ENCODE measurements around the gene GFOD1.

Gene GFOD1

GRCh38 chr6:13427801-13428582, 59.4 kb downstream of the GFOD1 start:
- DNase-seq (ENCODE audit: extremely low read depth in 1 of 2, low read depth in 1 of 2): peak; percentile 74 to 82

GRCh38 chr6:13427316-13427715, 60.1 kb downstream of the GFOD1 start:
- DNase-seq (ENCODE audit: extremely low read depth in 1 of 2, low read depth in 1 of 2): no peak

- DNase-seq (ENCODE audit: extremely low read depth in 1 of 2, low read depth in 1 of 2): peak; percentile 26 to 56
Measured at GRCh38 chr6:13425943-13426931, 61.2 kb downstream of the GFOD1 start.

GRCh38 chr6:13425270-13425873, 62.0 kb downstream of the GFOD1 start:
- DNase-seq (ENCODE audit: extremely low read depth in 1 of 2, low read depth in 1 of 2): no peak

GRCh38 chr6:13423252-13423651, 64.1 kb downstream of the GFOD1 start:
- DNase-seq (ENCODE audit: extremely low read depth in 1 of 2, low read depth in 1 of 2): no peak

GRCh38 chr6:13422681-13423221, 64.6 kb downstream of the GFOD1 start:
- DNase-seq (ENCODE audit: extremely low read depth in 1 of 2, low read depth in 1 of 2): no peak

GRCh38 chr6:13421425-13422059, 65.9 kb downstream of the GFOD1 start:
- DNase-seq (ENCODE audit: extremely low read depth in 1 of 2, low read depth in 1 of 2): no peak

- DNase-seq (ENCODE audit: extremely low read depth in 1 of 2, low read depth in 1 of 2): no peak
Measured at GRCh38 chr6:13420269-13420668, 67.1 kb downstream of the GFOD1 start.

GRCh38 chr6:13419422-13420195, 67.8 kb downstream of the GFOD1 start:
- DNase-seq (ENCODE audit: extremely low read depth in 1 of 2, low read depth in 1 of 2): no peak

- DNase-seq (ENCODE audit: extremely low read depth in 1 of 2, low read depth in 1 of 2): no peak
Measured at GRCh38 chr6:13418844-13419243, 68.6 kb downstream of the GFOD1 start.

GRCh38 chr6:13417954-13418353, 69.4 kb downstream of the GFOD1 start:
- no peak for DNase-seq (ENCODE audit: extremely low read depth in 1 of 2, low read depth in 1 of 2)

- DNase-seq (ENCODE audit: extremely low read depth in 1 of 2, low read depth in 1 of 2): no peak
Measured at GRCh38 chr6:13417431-13417830, 70.0 kb downstream of the GFOD1 start.

GRCh38 chr6:13415283-13415682, 72.1 kb downstream of the GFOD1 start:
- DNase-seq (ENCODE audit: extremely low read depth in 1 of 2, low read depth in 1 of 2): no peak

GRCh38 chr6:13413900-13414555, 73.4 kb downstream of the GFOD1 start:
- no peak for DNase-seq (ENCODE audit: extremely low read depth in 1 of 2, low read depth in 1 of 2)

- no peak for DNase-seq (ENCODE audit: extremely low read depth in 1 of 2, low read depth in 1 of 2)
Measured at GRCh38 chr6:13413466-13413862, 73.9 kb downstream of the GFOD1 start.

GRCh38 chr6:13412639-13413465, 74.5 kb downstream of the GFOD1 start:
- no peak for DNase-seq (ENCODE audit: extremely low read depth in 1 of 2, low read depth in 1 of 2)

GRCh38 chr6:13412211-13412610, 75.2 kb downstream of the GFOD1 start:
- no peak for DNase-seq (ENCODE audit: extremely low read depth in 1 of 2, low read depth in 1 of 2)

- DNase-seq (ENCODE audit: extremely low read depth in 1 of 2, low read depth in 1 of 2): no peak
Measured at GRCh38 chr6:13411484-13411883, 75.9 kb downstream of the GFOD1 start.
